Osteoblast (primary cell): ENCODE results near the gene SEZ6L2. TPM values are rescaled to one million over a fixed set of nuclear protein-coding genes. Genes with fewer than 3 reads are reported as not detected.

Experiments
- DNase-seq: peaks from one replicate; pipeline ENCODE4 v3.0.0; 2011; ENCODE audit warnings: low spot score, mixed read lengths; ENCODE audit not compliant: insufficient read length; ENCODE audit errors: missing footprints
- H2AFZ ChIP-seq: 2 replicates; pipeline ENCODE4 v1.6.0; 2011; ENCODE audit warnings: mild to moderate bottlenecking, low read length
- H3K27ac ChIP-seq: 2 replicates; pipeline ENCODE4 v1.5.1; 2011; ENCODE audit warnings: mild to moderate bottlenecking, low read depth, low read length, moderate library complexity
- H3K27me3 ChIP-seq: 2 replicates; pipeline ENCODE4 v1.6.0; 2012; ENCODE audit warnings: mild to moderate bottlenecking, control low read depth, inconsistent platforms, low read length, moderate library complexity; ENCODE audit not compliant: insufficient read depth
- H3K36me3 ChIP-seq: 2 replicates; pipeline ENCODE4 v1.5.1; 2011; ENCODE audit warnings: mild to moderate bottlenecking, low read length, control low read depth, moderate library complexity; ENCODE audit not compliant: insufficient read depth
- H3K4me1 ChIP-seq: 2 replicates; pipeline ENCODE4 v1.5.1; 2011; ENCODE audit warnings: mild to moderate bottlenecking, low read length, control low read depth, moderate library complexity; ENCODE audit not compliant: insufficient read depth
- H3K4me2 ChIP-seq: 2 replicates; pipeline ENCODE4 v1.6.0; 2011; ENCODE audit warnings: mild to moderate bottlenecking, low read length; ENCODE audit not compliant: insufficient read depth
- H3K4me3 ChIP-seq: fragments of 200-600 bp; sonication (generic); 3 replicates; pipeline ENCODE4 v1.5.1; 2012; ENCODE audit warnings: mild to moderate bottlenecking, low read length, inconsistent platforms; ENCODE audit not compliant: insufficient read depth
- H3K79me2 ChIP-seq: 2 replicates; pipeline ENCODE4 v1.6.0; 2012; ENCODE audit warnings: mild to moderate bottlenecking, low read length, control low read depth, inconsistent platforms; ENCODE audit not compliant: insufficient read depth
- H3K9me3 ChIP-seq: 2 replicates; pipeline ENCODE4 v1.5.1; 2011; ENCODE audit warnings: low read depth, low read length, control low read depth
- H4K20me1 ChIP-seq: 2 replicates; pipeline ENCODE4 v1.6.0; 2012; ENCODE audit warnings: mild to moderate bottlenecking, low read length, control low read depth; ENCODE audit not compliant: insufficient read depth
- total RNA-seq: library from RNA; depleted of rRNA; stranded (reverse); fragments of >200 nt; gene quantifications from 2 replicates; pipeline ENCODE4 v1.2.3, GENCODE V29; 2012
- TF ChIP-seq, protein P1 (sequence below): IDR thresholded peaks from 2 replicates; pipeline ENCODE4 v1.5.1; 2011; ENCODE audit warnings: mild to moderate bottlenecking, low read depth, low read length, moderate library complexity; ENCODE audit errors: extremely low read depth

Gene SEZ6L2
- total RNA-seq, 1 donor, result 2.9 TPM

DNA sequence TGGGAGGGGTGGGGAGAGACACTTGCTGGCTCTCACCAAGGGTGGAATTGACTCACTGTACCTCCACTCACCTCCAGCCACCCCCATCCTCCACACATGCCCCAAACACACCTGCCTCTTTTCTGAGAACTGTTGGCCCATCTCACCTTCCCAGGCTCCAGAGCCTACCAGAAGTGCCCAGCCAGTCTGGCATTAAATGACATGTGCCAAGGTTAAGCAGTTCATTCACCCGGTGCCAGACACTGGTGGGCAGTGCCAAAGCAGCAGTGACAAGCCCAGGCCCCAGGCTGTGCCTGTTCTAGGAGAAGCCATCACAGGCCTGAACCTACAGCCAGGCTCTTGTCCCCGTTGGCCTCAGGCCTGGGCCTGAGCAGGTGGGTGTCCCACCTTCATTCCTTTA, 67.9 kb downstream of the SEZ6L2 start:
- peaks cover 56% of the 10 kb centered on the region for H3K36me3 ChIP-seq
- H3K4me2 ChIP-seq, result no peak overlapping the region
- TF ChIP-seq, protein P1, sequence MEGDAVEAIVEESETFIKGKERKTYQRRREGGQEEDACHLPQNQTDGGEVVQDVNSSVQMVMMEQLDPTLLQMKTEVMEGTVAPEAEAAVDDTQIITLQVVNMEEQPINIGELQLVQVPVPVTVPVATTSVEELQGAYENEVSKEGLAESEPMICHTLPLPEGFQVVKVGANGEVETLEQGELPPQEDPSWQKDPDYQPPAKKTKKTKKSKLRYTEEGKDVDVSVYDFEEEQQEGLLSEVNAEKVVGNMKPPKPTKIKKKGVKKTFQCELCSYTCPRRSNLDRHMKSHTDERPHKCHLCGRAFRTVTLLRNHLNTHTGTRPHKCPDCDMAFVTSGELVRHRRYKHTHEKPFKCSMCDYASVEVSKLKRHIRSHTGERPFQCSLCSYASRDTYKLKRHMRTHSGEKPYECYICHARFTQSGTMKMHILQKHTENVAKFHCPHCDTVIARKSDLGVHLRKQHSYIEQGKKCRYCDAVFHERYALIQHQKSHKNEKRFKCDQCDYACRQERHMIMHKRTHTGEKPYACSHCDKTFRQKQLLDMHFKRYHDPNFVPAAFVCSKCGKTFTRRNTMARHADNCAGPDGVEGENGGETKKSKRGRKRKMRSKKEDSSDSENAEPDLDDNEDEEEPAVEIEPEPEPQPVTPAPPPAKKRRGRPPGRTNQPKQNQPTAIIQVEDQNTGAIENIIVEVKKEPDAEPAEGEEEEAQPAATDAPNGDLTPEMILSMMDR, result no peak
- no peak overlapping the region for H3K4me3 ChIP-seq
- DNase-seq, result peak; percentile 35
- no peak overlapping the region for H2AFZ ChIP-seq
- H3K4me1 ChIP-seq, result peaks cover 10% of the 10 kb centered on the region
- H3K27ac ChIP-seq, result no peak overlapping the region
- peaks cover 61% of the 10 kb centered on the region for H3K79me2 ChIP-seq
- peaks cover 52% of the 10 kb centered on the region for H4K20me1 ChIP-seq
- H3K27me3 ChIP-seq, result no peaks in the 10 kb centered on the region
- H3K9me3 ChIP-seq, result no peaks in the 10 kb centered on the region

DNA sequence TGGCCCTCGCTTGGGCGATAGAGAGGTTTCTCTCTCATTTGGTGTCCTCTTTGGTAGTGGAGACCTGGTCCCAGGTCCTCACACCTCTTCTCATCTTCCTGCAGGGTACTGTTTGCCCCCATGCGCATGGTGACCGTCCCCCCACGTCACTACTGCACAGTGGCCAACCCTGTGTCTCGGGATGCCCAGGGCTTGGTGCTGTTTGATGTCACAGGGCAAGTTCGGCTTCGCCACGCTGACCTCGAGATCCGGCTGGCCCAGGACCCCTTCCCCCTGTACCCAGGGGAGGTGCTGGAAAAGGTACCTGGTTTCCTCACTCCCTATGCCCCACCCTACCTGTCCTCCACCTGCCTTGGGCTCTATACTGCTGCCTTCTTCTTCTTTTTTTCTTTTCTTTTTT, 68.6 kb downstream of the SEZ6L2 start:
- Histone ChIP-seq H3K4me3 (no peak overlapping the region), H3K27me3 (no peaks in the 10 kb centered on the region), H4K20me1 (peaks cover 55% of the 10 kb centered on the region), H3K4me2 (no peak overlapping the region), H3K4me1 (peaks cover 16% of the 10 kb centered on the region), H3K27ac (no peak overlapping the region), H3K9me3 (no peaks in the 10 kb centered on the region), H3K79me2 (peaks cover 68% of the 10 kb centered on the region), H2AFZ (no peak overlapping the region), H3K36me3 (peaks cover 51% of the 10 kb centered on the region)
- peak; percentile 13 for DNase-seq
- TF ChIP-seq, protein P1, result no peak

DNA sequence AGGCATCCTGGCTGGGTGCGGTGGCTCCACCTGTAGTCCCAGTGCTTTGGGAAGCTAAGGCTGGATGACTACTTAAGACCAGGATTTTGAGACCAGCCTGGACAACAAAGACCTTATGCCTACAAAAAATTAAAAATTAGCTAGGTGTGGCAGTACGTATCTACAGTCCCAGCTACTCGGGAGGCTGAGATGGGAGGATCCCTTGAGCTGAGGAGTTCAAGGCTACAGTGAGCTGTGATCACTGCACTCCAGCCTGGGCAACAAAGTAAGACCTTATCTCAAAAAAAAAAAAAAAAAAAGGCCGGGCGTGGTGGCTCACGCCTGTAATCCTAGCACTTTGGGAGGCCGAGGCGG, 73.0 kb downstream of the SEZ6L2 start:
- Histone ChIP-seq H3K4me3 (no peak overlapping the region), H3K79me2 (peaks cover 91% of the 10 kb centered on the region), H3K36me3 (peaks cover 17% of the 10 kb centered on the region), H4K20me1 (peaks cover 55% of the 10 kb centered on the region), H3K4me2 (peak overlapping the region; percentile 76), H3K27me3 (no peaks in the 10 kb centered on the region), H3K9me3 (no peaks in the 10 kb centered on the region), H2AFZ (no peak overlapping the region), H3K4me1 (peaks cover 59% of the 10 kb centered on the region), H3K27ac (peak overlapping the region; percentile 59)
- no peak for DNase-seq
- TF ChIP-seq, protein P1, result no peak

DNA sequence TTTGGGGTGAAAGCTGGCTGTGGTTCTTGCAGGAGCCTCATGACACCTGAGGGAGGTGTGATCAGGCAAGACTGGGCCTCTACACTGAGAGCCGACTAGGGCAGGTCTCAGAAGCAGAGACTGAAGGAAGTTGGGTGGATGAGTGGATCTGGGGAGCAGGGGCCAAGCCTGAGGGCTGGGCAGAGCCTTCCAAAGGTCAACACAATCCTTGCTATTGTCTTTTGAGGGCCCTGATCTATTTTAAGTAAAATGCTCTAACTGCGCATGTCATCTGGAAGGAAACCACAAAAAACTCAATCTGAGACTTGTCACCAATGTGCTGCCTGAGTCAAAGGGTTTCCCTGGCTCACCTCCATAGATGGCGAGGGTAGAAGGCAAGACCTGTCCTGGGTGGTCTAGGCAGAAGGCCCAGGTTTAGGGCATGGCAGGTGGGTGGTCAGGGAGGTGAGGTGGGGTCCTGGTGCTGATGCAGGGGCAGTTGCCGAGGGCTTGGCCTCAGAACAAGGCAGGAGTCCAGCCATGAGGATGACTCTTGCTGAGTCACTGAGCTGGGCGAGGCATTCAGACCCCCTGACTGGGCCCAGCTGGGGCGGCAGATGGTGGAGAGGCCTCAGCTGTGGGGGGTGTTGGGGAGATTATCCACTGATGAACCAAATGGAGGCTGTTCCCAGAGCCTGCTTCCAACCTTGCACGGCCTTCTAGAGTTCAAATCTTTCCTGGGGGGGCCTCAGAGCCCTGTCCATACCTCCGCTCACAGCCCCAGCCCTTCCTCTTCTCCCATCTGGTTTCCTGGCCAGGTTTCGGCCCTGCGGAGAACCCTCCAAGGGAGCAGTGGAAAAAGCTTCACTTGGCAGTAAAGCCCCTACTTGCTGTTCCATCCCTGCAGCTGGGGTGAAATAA, 74.0 kb downstream of the SEZ6L2 start:
- Histone ChIP-seq H3K9me3 (no peaks in the 10 kb centered on the region), H3K4me2 (peak overlapping the region; percentile 76), H3K27ac (peak overlapping the region; percentile 59), H2AFZ (no peak overlapping the region), H3K4me3 (peak overlapping the region; percentile 46), H3K79me2 (peaks cover 93% of the 10 kb centered on the region), H3K4me1 (peaks cover 65% of the 10 kb centered on the region), H3K27me3 (no peaks in the 10 kb centered on the region), H3K36me3 (peaks cover 9% of the 10 kb centered on the region), H4K20me1 (peaks cover 55% of the 10 kb centered on the region)
- TF ChIP-seq, protein P1, result no peak
- peak; percentile 94 for DNase-seq
